Activated CD4-positive, alpha-beta T cell treated with anti-CD3 and anti-CD28 coated beads, Interleukin-2, Interleukin-6, amounts not matched to agents 100 ng/mL and 50 ng/mL, durations not matched to agents 16 hours and 8 hours (primary cell): ENCODE data around the gene SERPINB8.

Experiments used
- DNase-seq: peaks from one replicate; pipeline ENCODE4 v3.0.0-alpha.2; 2020

SERPINB8 gene

DNA sequence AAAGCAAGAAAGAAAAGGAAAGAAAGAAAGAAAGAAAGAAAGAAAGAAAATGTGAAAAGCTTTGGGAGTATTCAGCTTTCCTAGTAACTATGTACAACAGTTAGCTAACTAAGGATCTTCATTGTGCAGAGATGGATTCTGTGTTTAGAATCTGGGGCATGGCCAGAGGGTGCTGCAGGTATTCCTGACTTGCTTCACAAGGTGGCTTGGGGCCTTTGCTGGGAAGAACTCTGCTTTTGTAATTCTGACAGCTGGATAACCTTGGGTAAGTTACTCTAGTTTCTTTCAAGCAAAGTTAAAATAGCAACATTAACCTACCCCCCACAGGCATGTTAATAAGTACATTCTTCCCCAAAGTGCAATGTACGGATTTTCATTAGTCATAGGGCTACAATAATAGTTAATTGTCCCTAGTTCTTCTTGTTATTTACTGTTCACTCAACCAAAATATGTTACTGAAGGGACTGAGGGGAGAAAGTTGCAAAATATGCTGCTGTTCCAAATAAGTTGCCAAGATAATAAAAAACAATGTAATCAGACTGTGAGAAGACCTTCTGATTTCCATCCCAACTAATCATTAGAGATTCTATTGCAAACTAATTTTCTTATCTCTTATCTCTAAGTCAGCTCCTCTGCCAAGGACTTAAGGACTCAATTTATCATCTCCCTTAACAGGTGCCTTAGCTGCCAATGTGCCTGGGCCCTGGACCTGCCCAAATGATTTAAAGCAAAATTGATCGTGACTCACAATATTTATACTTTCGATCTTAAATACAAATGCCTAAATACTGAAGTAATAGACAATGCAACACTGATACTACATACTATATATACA lies 50.3 kb downstream of the SERPINB8 start:
- DNase-seq = no peak

DNA sequence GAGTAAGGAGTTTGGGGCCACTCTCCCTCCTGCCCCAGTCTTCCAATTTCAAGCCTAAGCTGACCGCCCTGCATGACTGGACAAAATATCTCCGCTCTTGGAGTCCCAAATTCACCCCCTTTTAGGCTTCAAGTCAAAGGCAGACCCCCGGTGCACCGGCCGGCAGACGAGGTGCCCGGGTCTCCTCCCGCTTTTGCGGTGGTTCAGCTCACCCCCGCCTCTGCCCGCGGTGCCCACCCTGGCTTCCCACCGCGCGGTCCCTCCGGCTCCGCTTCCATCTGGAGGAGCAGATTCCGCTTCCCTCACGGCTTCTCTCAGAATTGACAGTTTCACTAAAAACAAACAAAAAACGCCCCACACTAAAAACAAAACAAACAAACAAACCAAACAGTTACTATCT lies 56.5 kb downstream of the SERPINB8 start:
- no peak for DNase-seq

DNA sequence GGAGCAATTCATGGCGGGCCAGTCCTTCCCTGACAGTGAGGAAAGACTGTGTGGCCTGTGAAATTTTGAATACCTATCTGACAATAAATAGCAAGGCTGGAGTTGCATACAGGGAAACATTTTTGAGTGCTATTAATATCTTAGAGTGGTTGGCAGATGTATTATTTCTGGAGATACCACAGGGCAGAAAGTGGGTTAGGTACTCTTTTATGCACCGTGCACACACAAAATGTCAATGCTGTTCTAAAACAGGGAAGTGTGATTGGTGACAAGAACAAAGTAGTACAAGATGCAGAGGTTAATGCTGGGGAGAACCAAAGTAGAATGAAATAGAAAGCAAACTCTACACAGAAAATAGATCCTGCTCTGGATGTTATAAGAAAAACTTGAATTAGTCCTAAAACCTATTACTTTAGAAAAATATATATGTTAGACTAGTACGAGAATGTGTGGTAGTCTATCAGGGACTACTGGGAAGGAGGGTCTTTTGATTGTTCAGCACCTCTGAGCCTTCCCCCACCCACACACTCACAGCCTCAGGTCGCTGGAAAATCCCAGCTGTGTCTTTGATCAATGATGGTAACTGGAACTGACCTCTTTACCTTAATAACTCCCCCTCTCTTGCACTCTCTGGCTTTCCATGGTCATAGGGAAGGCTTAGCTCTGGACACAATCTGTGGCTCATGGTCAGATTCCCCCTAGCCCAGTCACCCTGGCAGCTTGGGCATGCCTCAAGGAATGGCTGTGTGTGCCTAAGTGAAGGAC lies 58.2 kb downstream of the SERPINB8 start:
- no peak for DNase-seq

DNA sequence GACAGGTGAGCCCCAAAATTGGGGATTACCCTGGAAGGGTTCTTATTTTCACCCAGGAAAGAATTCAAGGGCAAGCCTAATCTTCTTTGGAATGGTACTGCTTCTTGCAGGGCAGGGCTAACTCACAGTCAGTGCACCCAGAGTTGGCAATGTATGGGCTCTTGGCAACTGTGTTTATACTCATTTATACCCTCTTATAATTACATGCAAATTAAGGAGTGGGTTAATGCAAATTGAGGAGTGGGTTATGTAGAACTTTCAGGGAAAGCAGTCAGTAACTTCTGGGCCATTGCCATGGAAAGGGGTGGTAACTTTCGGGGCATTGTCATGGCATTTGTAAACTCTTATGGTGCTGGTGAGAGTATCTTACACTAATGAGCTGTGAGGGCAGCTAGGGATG lies 59.2 kb downstream of the SERPINB8 start:
- DNase-seq = no peak

DNA sequence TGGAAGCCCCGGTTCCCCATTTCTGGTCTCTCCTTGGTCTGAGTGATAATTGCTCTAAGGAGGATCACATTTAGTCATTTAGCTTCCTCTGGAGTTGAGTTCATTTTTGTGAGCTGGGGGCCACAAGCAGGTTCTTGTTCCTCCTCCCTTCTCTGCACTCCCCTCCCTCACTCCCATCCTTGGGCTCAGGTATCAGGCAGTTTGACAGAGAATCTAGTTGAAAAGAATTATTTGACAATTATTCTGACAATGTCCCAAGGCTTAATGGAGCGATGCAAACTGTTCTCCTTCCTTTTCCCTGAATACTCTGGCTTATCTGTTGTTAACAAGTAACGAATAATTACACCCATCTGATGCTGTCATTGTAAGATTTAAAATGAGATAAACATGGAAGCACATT lies 61.5 kb downstream of the SERPINB8 start:
- DNase-seq = no peak

DNA sequence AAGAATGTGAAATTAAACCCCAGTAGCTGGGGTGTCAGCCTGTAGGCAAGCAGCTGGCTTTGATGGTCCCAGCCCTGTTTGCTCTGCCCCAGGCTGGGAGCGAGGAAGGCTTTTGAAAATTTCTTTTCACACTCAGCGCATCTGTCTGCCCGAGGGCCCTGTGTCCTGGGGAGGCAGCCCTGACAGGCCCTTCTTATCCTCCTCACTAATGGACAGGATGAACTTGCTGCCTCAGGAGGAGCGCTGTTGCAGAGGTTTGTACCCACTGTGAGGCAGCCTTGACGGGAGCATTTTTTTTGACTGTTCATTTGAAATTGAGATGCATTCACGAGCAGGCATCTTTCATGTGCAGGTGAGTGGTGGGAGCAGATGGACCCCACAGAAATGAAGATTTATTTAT lies 62.4 kb downstream of the SERPINB8 start:
- DNase-seq = no peak

DNA sequence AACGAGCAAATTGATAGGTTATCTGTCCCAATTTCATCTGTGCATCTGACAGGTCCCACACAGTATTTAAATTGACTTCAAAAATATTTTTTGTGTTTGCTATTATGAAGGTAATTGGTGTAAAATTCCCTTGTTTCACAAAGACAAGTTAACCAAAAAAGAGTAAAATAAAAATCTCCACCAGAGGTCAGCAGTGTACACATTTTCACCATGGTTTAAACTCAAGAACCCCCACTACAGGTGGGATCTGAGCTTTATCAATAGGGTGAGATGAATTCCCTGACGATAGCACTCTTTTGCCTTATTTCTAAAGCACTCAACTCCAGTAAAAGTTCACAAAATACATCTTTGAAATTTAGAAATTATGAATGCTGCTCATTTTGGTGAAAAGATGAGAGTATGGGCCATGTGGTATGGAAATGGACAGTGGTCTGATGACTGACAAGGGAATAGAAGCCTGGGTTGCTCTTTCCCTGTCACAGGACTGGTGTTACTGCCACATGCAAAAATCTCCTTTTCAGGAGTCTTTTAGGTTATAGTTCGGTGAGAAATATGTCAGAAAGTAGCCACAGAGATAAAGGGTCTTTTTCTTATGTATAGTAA lies 68.0 kb downstream of the SERPINB8 start:
- DNase-seq = peak; percentile 32
